Activated T-helper 9 cell treated with anti-CD3 and anti-CD28 coated beads, Interleukin-2, amount 50 U/mL, for 16 hours (primary cell): ENCODE data around the gene TLNRD1.

ENCODE experiments used
- DNase-seq: peaks from one replicate; pipeline ENCODE4 v3.0.0-alpha.2; 2020; ENCODE audit warnings: low read depth

TLNRD1 gene

DNA sequence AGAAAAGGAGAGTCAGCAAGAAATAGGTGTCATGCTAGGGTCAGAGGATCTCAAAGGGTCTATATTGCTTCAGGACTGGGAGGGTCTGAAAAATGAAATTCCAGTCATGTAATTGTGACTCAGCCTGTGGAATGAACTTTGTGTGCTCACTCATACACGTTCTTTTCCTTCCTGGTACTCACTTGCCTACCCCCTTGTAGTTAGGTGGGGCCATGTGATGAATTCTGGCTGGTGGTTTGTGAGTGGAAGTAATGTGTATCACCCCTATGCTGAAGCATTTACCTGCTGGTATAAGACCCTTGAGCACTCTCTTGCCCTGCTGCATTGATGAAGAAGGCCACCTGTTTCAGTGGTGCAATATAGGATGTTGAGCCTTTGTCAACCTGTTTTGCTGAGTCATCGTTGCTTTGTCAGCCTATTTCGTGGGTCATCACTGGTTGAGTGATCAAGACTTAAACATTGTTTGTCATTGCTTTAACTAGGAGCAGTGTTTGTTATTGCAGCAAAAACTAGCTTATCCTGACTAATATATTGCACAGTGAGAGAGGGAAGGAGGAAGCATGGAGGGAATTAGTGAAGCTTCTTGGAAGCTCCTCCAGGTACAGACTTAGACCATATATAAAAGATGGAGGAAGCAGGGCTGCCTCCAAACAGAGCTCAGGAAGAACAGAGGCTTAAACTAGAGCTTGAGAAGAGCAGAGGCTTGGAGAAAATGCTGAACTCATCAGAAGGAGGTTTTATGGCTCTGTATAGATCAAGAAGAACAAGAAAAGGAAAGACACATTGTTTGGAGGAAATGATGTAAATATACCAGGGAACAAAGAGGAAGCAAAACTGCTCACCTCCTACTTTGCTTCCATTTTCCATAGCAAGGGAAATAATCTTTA is 28.9 kb downstream of the TLNRD1 start:
- no peak for DNase-seq

DNA sequence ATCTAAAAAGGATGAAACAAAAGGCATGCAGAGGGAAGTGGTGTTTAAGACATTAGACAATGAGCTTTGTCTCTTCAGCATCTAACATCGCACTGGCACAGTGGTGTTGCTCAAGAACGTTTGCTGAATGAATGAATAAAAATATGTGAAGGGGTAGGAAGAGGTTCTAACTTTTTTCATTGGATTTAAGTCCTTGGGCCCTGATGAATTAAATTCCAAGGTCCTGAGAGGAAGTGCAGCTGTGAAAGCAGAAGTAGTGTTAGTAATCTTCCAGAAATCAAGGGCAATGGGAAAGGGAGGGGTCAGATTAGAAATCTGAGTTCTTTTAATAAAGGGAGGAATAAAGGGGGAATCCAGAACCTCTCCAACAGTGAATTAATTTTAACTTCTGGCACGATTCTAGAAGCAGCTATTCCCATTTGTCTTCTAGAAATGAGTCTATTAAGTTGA is 29.6 kb downstream of the TLNRD1 start:
- no peak for DNase-seq

DNA sequence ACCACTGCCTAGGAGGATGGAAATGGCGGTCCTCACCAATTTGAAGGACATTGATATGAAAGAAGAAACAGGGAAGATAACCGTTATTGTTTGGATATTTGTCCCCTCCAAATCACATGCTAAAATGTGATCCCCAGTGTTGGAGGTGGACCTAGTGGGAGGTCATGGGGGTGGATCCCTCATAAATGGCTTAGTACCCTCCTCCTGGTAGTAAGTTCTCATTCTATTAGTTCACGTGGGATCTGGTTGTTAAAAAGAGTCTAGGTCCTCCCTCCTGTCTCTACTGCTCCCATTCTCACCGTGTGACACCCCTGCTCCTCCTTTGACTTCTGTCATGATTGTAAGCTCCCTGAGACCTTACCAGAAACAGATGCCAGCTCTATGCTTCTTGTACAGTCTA is 30.5 kb downstream of the TLNRD1 start:
- no peak for DNase-seq

DNA sequence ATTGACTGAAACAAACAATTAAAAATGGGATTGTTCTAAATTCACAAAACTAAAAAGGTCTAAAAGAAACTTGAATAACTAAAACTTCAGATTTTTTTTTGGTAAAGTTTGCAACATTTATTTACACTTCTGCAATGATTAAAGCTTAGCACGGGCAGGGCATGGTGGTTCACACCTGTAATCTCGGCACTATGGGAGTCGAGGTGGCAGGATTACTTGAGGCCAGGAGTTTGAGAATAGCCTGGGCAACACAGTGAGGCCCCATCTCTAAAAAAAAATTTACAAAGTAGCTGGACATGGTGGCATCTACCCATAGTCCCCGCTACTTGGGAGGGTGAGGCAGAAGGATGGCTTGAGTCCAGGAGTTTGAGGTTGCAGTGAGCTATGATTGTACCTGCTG is 31.6 kb downstream of the TLNRD1 start:
- no peak for DNase-seq

DNA sequence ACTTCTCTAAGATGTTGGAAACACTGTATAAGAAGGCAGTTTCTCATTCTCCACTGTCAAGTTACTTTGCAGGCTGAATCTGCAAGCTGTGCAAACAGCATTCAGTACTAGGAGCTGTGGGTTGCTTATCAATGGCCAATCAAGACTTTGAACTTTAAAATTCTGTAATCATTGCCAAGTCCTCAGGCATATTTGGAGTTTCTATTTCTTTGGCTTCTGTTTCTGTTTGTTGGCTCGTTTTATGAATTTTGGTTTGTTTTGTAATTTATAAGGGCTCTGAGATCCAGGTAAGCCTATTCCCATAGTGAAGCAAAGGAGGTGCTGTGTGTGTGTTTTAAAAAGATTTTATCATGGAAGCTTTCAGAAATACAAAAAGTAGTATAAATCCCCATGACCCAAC is 32.1 kb downstream of the TLNRD1 start:
- DNase-seq = no peak

DNA sequence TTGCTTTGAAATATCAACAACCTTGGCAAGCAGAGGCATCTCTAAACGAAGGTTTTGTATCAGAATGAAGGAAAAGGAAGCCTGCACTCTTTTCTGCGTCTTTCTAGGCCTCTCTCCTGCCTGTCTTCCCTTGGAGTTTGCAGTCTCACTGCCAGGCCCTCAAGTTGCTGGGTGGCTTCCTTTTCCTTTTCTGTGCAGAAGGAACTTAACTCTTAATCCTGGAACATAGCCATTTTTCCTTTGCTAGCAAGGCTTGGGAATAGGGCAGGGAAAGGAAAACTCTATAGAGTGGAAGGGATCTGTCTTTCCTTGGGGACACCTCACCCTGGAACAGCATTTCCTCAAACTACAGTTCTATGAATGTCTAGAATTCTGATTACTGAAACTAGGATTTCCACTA is 32.8 kb downstream of the TLNRD1 start:
- no peak for DNase-seq

DNA sequence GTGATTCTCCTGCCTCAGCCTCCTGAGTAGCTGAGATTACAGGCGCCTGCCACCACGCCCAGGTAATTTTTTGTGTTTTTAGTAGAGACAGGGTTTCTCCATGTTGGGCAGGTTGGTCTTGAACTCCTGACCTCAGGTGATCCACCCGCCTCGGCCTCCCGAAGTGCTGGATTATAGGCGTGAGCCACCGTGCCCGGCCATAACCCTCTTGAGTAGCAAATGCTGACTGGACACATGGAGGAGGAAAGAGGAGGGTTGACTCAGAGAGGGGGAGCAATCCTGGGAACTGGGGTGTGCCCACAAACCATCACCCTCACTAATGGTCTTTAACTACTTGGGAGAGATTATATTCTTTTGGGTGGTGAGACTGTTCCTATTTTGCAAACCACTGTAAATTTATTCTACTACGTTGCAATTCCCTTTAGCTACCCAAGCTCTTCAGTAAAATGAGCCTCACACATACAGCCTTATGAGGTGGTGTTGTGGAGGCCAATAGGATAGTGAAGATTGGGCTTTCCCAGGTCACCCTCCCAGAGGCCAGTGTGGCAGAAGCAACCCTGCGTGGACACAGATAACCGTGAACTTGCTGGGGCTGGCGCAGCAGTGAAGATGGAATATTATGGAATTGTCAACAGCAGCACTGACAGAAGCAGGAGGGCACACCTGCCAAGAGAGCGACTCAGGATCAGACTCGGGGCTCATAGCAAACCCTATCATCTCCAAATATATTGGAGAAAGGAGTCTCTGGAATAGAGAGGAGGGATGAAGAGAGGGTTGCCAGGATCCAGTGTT is 37.4 kb downstream of the TLNRD1 start:
- no peak for DNase-seq

DNA sequence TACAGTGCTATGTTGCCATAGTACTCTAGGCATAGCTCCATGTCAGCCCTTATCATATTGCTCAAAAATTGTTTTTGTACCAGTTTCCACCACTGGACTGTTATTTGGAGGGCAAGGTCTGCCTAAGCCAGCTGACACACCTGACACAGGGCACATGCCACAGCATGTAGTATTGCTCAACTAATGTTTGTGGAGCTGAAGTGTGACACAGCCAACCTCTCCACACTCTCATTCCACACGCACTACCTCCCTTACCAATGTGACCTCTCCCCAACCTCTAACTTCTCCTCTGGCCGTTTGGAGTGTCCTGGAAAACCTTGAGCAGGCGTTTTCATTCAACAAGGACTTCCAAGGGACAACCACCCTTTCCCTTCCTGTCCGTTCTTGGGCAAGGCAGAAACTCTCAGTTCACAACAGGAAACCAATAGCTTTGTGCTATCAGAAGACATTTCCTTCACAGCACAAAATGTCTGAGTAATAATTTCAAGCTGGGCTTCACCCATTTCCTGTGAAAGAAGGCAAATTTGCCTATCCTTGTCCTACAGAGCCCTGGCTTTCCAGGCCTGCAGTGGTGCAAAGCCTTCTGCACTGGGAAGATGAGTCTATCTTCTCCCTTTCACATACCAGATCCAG is 38.4 kb downstream of the TLNRD1 start:
- no peak for DNase-seq

DNA sequence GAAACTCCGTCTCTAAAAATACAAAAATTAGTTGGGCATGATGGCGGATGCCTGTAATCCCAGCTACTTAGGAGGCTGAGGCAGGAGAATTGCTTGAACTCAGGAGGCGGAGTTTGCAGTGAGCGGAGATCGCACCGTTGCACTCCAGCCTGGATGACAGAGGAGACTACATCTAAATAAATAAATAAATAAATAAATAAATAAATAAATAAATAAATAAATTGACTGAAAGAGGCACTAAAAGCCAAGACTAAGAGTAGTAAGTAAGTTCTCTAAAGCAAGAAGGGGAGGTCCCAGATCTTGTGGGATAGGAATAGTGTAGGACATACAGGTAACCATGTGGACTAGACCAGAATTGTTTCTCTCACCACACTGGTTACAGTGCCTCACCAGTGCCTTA is 40.0 kb downstream of the TLNRD1 start:
- DNase-seq = no peak

DNA sequence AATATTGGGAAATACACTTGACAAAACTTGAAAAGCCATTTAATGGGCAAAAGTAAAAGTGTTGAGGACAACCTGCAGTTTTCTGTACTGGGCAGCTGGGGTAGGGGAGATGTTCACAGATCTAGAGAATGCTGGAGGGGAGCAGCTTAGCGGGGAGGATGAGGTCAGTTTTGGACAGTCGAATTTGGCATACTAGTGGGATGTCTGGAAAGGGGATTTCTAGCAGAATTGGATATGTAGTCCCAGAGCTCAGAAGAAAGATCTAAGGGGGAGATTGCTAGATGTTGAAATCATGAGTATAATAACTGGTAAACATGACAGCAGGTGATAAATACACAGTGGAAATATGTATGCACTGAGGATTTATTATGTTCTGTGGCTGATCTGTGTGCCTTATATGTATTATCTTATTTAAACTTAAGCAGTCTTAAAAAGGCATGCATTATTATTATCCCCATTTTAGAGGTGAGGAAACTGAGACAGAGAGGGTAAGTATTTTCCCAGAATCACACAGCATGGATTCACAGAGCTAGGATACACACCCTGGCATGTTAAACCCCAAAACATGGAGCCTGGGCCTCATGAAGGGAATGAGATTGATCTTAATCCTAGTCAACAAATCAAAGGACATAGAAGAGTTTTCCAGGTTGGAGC is 42.7 kb downstream of the TLNRD1 start:
- DNase-seq = no peak

DNA sequence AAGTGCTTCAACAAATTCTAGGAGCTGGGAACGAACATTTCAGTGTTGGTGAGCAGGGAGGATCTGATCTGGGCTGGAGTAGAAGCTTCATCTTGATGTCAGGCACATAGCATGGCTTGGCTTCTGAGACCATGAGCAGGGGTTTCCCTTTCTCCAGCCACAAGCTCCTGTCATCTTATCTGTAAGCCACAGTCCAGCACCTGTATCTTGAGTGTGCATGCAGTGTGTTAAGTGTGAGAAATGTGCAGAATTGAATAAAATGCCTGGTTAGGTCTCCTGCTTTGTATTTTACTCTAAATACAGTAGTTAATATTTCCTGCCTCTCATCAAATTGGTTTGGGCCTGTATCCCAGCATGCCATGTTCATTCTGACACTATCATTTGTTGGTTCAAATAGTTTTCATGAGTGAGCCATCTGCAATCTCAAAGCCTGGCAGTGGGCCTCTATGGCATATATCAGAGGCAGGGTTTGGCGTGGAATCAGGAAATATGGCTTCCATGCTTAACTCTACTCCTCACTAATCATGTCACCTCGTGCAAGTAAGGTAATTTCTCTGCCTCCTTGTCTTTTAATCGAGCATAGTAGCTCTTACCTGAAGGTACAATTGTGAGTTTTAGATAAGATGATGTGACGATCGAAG is 43.3 kb downstream of the TLNRD1 start:
- DNase-seq = no peak

DNA sequence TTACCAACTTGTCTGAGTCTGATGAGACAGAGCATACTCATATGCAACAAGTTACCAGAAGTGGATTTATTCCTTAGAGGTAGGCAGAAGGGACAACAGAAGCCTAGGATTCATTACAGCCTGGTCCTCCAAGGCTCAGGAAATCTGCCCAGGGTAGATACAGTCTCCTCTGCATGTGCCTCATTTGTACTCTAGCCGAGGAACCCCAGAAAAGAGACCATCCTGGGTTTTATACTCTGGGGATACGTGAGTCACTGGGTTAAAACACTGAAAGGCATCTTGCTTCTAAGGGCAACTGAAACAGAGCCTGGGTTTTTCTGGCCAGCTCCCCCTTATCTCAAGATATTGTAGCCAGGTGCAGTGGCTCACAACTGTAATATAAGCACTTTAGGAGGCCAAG is 45.6 kb downstream of the TLNRD1 start:
- no peak for DNase-seq

DNA sequence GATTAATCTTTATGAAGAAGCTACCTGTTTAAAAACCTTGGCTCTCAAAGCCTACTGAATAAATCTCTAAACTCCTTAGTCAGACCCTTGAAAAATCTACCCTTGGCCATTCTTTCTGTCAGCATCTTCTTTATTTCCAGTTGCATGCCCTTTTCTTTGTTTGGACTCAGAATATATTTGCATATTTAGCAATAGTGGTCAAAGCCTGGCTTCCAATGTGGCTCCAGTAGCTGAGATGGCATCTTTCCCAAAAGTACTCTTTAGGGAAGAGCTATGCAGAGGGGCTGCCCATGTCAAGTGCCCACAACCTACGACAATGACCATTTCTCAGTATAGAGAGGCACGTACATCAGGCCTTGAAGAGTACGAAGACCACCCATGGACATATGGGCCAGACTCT is 47.2 kb downstream of the TLNRD1 start:
- no peak for DNase-seq

DNA sequence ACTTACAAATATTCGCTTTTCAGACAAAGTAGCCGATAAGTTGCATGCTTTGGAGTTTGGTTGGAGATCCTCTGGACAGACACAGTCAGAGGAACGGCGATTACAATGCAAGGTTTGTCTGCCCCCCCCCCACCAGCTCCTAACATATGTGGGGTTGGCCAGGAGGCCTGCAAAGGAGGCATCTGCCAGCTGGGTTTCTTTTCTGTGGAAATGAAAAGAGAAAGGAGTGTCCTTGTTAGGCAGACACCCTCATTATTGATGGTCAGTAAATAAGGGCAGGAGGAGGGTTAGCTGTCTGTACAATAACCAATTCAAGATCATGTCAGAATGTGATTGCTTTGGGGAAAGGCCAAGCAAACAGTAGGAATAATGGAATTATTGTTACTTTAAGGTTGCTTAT is 49.1 kb downstream of the TLNRD1 start:
- DNase-seq = no peak

DNA sequence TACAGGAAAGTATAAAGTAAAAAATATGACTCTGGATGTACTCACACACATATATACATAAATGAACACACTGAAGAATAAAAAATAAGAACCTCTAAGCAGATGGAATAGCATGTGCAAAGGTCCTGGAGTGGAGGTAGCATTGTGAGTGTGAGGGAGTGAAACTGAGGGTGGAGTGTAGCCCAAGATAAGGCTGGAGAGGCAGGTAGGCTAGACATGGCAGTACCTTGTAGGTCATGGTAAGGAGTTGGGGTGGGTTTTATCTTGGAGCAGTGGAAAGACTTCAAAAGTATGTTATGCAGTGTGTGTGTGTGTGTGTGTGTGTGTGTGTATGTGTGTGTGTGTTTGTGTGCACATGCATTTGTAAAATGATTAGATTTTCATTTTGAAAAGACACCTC is 49.5 kb downstream of the TLNRD1 start:
- DNase-seq = no peak

DNA sequence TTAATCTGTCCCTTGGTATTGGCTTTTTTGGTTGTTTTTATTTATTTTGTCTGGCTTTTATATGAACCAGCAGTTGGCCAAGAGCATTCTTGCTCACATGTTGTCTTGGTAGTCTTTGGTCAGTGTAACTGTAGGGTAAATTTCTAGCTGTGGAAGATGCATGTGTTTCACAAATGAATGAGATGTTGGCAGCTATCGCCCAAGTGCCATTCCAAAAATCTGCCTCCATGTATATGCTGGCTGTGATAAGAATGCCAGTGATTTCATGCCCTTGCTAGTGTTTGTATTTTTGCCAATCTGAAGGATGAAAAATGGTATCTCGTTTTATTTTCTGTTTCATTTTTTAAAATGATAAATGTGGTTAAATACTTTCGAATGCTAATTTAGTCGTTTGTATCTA is 50.1 kb downstream of the TLNRD1 start:
- DNase-seq = no peak

DNA sequence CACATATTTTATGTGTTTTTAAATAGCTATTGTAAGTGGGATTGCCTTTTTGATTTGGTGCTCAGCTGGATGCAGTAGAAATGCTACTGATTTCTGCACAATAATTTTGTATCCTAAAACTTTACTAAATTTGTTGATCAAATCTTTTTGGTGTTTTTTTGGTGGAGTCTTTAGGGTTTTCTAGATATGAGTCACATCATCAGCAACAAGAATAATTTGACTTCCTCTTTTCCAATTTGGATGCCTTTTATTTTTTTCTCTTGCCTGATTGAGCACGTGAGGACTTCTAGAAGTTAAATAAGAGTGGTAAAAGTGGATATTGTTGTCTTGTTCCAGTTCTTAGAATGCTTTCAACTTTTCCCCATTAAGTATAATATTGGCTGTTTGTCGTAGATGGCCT is 51.3 kb downstream of the TLNRD1 start:
- no peak for DNase-seq

DNA sequence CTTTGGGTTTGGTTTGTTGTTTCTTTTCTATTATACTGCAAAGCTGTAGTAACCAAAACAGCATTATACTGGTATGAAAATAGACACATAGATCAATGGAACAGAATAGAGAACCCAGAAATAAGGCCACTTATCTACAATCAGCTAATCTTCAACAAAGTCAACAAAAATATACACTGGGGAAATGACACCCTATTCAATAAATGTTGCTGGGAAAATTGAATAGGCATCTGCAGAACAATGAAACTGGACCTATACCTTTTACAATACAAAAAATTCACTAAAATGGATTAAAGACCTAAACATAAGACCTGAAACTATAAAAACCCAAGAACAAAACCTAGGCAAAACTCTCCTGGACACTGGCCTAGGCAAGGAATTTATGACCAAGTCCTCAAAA is 52.9 kb downstream of the TLNRD1 start:
- DNase-seq = no peak

DNA sequence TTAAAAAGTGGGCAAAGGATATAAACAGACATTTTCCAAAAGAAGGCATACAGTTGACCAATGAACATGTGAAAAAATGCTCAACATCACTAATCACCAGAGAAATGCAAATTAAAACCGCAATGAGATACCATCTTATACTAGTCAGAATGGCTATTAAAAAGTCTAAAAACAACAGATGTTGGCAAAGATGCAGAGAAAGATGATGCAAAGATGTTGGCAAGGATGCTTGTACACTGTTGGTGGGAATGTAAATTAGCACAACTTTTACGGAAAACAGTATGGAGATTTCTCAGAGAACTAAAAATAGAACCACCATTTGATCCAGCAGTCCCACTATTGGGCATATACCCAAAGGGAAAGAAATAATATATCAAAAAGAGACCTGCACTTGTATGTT is 53.5 kb downstream of the TLNRD1 start:
- DNase-seq = no peak
